Measurements from ENCODE around the gene RBCK1.
A peak's percentile ranks its signal among the peaks of the same experiment; 100 is the strongest.

The RBCK1 gene

GRCh38 chr20:397432-398237 is 10.5 kb upstream of the RBCK1 start:
- H3K4me3 ChIP-seq (ENCODE audit: low read depth, low read length): no peak overlapping the region

DNA sequence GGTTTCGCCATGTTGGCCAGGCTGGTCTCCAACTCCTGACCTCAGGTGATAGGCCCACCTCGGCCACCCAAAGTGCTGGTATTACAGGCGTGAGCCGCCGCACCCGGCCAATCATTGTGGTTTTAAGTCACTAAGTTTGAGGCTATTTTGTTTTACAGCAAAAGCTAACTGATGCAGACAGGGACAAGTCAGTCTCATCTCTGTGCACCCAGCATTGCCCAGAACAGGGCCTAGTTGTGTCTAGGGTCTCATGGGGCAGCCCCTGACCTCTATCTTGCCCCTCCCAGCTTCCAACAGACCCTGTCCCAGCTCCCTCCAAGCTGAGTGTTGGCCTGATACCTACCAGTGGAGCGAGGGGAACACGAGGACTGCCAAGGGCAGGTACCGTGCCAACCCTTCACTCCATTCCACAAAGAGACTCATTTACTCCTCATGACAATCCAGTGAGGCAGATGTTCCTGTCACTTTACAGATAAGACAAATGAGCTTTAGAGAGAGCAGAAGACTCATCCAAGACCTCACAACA is 8.9 kb upstream of the RBCK1 start:
- H3K4me3 ChIP-seq (ENCODE audit: low read depth, low read length): no peak overlapping the region

- H3K4me3 ChIP-seq (ENCODE audit: low read depth, low read length): no peak overlapping the region
Measured at GRCh38 chr20:400128-400453, 8.0 kb upstream of the RBCK1 start.

DNA sequence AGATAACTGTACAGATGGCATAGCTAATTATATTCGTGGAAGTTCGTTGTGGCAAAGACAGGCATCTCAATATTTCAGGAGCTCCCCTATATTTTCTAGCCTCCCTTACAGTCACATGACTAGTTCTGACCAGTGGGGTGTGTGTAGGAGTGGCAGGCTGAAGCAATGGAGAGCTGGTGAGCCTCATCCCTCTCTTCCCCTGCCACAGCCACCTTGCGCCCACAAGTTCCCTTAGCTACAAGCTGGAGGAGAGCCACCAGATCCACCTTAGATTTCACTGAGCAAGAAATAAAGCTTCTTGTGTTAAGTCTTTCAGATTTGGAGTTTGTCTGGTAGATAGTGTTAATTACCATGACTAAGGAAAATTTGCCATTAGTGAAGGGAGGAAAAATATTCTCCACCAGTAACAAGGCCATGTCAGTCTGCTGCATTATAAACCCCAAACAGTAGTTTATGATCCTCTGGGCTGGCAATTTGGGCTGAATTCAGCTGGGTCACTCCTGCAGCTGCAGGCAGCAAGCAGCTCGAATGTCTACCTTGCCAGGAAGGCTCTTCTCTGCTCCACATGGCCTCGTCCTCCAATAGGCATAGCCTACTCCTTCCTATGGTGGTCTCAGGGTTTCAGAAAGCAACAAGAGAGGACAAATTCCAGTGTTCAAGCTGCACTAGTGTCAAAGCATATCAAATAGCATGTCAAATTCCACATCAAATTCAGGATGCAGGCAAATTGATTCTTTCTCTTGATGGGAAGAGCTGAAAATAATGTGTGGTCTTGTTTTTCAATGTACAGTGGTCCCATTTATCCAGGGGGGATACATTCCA is 7.4 kb upstream of the RBCK1 start:
- no peak overlapping the region for H3K4me3 ChIP-seq (ENCODE audit: low read depth, low read length)

DNA sequence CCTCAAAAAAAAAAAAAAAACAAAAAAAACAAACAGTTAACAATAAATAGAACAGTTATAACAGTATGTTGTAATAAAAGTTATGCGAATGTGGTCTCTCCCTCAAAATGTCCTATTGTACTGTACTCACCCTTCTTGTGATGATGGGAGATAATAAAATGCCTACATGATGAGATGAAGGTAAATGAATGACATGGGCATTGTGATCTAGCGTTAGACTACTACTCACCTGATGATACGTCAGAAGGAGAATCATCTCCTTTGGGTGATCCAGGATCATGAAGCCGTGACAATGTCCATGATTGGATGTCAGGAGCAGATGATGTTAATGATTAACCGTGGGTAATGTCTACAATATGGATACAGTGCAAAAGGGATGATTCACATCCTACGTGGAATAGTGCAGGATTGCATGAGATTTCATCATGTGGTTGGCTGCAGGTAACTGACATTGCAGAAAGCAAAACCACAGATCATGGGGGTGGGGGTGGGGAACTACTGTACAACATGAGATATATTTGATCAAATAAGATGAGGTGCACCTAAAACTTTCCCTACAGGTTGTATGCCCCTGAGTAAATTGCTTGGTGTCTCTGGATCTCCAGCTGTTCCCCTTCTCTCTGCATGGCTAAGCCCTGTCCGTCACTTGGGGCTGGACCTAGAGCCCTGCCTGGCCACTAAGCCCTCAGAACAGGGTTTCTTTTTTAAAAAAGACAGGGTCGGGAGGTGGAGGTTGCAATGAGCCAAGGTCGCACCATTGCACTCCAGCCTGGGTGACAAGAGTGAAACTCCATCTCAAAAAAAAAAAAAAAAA is 6.2 kb upstream of the RBCK1 start:
- H3K4me3 ChIP-seq (ENCODE audit: low read depth, low read length): no peak overlapping the region

DNA sequence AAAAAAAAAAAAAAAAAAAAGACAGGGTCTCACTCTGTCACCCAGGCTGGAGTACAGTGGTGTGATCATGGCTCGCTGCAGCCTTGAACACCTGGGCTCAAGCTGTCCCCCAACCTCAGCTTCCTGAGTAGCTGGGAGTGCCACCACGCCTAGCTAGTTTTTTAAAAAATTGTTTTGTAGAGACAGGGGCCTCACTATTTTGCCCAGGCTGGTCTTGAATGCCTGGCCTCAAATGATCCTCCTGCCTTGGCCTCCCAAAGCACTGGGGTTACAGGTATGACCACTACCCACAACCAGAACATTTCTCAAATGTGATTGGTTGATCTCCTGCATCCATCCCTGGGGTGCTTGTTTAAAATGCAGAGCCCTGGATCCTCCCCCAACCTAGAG is 5.6 kb upstream of the RBCK1 start:
- no peak overlapping the region for H3K4me3 ChIP-seq (ENCODE audit: low read depth, low read length)

DNA sequence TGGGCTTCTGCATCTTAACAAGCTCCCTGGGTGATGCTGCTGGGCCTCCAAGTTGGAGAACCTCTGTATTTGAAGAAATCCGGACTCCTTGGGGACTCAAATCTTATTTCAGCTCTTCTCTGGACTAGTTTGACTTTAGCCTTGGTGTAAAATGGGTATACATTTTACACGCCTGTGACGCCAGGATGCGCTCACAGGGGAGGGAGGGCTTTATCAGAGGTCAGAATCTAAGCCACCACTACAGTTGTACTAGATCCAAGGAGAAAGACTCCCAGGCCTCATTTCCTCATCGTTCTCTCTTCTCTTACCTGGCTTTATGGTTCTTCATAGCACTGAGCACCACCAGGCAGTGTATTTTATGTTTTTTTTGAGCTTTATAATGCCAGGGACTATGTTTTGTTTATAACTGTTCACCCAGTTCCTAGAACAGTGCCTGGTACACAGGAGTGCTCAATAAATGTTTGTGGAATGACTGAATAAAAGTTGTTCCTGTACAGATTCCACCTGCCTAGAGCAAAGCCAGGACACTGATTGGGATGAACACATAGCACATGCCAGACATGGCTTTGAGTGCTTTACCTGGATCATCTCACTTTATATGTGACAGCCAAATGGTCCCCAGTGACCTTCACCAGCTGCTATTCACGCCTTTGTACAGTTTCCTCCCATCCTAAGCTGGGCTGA is 5.1 kb upstream of the RBCK1 start:
- no peak overlapping the region for H3K4me3 ChIP-seq (ENCODE audit: low read depth, low read length)

DNA sequence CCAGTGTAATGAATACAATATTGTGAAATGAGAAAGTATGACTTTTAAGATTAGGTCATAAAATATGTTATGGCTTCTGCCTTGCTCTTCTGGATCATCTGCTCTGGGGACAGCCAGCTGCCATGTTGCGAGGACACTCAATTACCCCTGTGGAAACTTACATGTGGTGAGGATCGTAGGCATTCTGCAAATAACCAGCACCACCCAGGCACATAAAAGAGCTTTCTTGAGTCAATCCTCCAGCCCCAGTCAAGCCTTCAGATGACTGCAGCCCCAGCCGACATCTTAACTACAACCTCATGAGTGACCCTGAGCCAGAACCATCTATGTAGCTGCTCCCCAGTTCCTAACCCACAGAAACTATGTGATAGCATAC is 4.5 kb upstream of the RBCK1 start:
- H3K4me3 ChIP-seq (ENCODE audit: low read depth, low read length): no peak overlapping the region

GRCh38 chr20:404088-404487 is 4.0 kb upstream of the RBCK1 start:
- no peak overlapping the region for H3K4me3 ChIP-seq (ENCODE audit: low read depth, low read length)

DNA sequence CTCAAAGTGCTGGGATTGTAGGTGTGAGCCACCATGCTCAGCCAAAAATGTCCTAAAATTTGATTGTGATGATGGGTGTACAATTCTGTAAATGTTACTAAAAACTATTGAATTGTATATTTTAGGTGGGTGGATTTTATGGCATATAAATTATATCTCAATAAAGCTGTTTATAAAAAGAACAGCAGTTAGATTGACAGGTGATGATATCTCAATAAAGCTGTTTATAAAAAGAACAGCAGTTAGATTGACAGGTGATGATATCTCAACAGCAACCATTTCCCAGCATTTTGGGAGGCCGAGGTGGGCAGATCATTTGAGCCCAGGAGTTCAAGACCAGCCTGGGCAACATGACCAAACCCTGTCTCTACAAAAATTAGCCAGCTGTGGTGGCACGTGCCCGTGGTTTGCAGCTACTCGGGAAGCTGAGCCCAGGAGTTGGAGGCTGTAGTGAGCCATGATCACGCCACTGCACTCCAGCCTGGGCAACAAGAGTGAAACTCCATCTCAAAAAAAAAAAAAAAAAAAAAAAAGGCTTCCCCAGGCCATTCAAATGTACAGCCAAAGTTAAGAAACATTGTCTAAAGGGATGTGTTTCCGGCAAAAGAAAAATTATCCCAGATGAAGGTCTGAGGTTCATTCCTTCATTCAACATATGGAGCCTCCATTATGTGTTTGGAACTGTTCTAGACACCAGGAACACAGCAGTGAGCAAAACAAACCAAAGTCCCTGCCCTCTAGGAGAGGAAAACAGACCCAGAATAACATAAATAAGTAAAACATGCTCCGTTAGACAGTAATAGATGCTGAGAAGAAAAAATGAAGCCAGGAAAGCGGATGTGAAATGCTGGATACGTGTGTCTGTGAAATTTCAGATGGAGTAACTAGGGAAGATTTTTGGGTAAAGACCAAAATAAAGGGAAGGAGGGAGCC is 1.6 kb upstream of the RBCK1 start:
- H3K4me3 ChIP-seq (ENCODE audit: low read depth, low read length): peak overlapping the region; percentile 47

DNA sequence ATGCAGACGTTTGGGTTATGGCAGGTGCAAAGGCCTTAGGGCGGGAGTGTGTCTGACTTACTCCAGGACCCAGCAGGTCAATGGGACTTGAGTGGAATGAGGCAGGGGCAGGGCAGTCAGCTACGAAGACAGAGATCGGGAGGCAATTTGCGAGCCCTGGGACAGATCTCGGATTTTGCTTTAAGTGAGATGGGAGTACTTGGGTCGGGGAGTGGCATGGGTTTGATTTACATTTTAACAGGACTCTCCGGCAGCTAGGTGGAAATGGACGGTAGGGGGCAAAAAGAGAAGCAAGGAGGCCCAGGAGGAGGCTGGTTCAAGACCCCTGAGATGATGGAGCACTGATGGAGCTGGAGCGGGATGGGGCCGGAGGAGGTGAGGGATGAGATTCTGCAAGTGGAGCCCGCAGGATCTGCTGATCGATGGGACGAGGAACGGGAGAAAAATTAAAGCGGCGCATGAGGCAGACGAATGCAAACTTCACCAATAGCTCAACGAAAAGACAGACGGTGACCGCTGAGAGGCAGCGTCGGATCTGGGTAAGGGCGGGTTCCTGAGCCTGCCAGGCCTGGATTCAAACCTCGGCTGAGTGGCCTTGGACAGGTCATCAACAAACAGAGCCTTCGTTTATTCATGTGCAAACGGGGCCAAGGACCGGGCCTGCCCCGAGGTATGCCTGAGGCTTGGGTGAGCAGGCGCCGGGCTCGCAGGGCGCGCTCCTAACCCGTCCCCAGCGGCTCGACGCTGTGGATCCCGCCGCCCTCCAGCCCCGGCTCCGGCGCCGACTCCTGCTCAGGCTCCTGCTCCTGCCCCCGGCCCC is 756 bp upstream of the RBCK1 start:
- peak overlapping the region; percentile 47 for H3K4me3 ChIP-seq (ENCODE audit: low read depth, low read length)

DNA sequence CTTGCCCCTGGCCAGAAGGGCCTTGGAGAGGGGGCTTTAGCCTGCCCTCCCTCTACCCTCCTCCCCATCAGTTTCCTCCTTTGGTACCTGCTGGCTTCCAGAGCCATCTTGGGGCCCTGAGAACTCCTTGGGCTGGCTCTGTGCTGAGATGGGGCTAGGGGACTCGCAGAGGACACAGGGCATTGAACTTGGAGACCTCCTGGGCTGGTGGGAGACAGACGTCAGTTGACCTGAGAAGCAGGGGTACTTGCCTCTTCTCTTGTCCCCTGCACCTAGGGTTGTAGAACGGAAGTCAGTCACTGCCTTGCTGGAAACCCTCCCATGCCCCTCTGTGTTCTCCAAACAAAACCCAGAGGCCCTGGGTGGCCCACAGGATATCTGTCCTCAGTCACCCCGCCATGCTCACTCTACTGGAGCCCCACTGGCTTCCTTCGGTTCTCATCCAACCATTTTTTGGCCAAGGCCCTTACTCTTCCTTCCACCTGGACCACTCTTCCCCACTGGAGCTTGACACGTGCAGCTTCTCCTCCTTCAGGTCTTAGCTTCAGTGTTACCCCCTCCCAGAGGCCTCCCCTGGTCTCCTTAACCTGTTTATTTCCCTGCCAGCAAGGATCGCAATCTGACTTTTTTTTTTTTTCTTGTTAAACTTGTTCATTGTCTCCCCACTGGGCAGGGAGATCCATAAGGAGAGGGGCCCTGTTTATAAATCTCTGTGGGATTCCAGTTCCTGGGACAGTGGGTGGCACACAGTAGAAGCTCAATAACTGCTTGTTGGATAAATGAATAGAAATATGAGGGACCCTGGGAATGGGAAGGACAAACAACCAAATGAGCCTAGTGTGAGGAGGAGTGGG is 971 bp downstream of the RBCK1 start:
- peak overlapping the region; percentile 94 for H3K4me3 ChIP-seq (ENCODE audit: low read depth, low read length)

DNA sequence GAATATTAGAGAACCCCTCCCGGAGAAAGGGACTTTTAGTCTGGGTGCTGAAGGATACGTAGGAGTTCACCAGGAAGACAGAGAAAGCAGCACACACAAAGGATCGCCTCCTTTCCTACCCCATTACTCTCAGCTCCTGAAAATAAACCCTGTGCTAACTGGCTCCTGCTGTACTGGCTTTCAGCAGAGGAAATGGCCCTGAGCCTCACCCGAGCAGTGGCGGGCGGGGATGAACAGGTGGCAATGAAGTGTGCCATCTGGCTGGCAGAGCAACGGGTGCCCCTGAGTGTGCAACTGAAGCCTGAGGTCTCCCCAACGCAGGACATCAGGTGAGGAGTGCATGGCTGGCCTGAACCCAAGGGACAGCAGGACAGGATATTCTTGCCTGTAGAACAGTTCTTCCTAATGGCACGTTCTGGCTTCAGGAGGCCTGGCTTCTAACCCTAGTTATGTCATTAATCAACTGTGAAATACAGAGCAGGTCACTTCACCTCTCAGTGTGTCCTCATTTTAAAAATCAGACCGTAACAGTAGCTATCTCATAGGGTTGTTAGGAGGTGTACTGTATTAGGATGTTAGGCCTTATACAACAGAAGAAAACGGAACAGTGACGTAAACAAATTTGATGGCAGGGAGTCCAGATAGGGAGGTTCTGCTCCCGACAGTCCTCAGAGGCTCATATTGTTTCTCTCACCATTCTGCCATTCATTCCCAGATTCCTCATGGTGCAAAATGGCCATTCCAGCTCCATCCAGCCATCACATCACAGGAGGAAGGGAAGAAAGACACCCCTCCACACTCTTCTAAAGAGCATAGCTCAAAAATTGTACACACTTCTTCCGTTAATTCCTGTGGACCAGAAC is 1.8 kb downstream of the RBCK1 start:
- H3K4me3 ChIP-seq (ENCODE audit: low read depth, low read length): no peak overlapping the region

GRCh38 chr20:412081-412480 is 4.0 kb downstream of the RBCK1 start:
- H3K4me3 ChIP-seq (ENCODE audit: low read depth, low read length): no peak overlapping the region

- no peak overlapping the region for H3K4me3 ChIP-seq (ENCODE audit: low read depth, low read length)
Measured at GRCh38 chr20:414161-414560, 6.1 kb downstream of the RBCK1 start.

DNA sequence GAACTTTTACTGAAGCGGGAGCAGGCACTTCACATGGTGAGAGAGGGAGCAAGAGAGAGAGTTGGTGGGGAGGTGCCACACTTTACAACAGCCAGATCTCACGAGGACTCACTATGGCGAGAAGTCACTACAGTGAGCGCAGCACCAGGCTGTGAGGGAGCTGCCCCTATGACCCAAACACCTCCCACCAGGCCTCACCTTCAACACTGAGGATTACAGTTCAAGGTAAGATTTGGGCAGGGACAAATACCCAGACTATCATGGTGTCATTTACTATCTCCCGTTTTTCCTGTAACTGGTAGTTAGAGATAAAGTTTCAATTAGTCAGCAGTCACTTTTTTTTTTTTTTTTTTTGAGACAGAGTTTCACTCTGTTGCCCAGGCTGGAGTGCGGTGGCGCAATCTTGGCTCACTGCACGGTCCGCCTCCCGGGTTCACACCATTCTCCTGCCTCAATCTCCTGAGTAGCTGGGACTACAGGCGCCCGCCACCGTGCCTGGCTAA is 7.8 kb downstream of the RBCK1 start:
- no peak overlapping the region for H3K4me3 ChIP-seq (ENCODE audit: low read depth, low read length)

All from iPS-11a (cell line).